HG03039 (cell line): ENCODE measurements around the gene SH2D4B.

Experiments
- ATAC-seq: cut with Tn5 transposase; IDR thresholded peaks from one replicate; pipeline ENCODE4 v1.9.1; 2021; ENCODE audit warnings: mild to moderate bottlenecking, moderate library complexity; ENCODE audit not compliant: unreplicated experiment

Gene SH2D4B

DNA sequence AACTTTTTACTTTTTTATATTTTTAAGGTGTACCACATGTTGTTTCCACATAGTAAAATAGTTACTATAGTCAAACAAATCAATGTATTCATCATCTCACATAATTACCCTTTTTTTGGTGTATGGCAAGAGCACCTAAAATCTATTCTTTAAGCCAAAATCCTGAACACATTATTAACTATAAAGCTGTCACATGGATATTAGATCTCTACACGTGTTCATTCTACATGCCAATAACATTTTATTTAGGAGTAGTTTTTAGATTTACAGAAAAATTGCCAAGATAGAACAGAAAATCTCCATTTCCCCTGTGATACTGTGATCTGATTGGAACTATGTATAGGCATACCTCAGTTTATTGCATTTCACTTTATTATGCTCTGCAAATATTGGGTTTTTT is 137.1 kb downstream of the SH2D4B start:
- no peak for ATAC-seq

DNA sequence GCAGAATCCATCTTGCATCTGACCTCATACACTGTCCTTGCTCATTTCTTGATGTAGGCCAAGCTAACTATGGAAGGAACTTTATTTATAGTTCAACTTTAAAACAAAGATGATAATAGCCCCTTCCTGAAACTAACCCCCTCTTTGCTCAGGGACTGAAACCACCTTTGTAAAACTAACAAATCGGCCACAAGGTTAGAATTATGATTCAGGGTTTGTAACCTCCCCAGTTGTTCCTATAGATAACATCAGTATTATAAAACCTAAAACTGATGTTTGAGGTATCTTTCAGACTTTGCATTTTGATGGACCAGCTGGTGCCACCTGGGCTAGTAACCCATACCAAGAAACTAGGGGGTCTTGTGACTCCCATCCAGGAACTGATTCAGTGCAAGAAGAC is 143.4 kb downstream of the SH2D4B start:
- ATAC-seq = no peak

DNA sequence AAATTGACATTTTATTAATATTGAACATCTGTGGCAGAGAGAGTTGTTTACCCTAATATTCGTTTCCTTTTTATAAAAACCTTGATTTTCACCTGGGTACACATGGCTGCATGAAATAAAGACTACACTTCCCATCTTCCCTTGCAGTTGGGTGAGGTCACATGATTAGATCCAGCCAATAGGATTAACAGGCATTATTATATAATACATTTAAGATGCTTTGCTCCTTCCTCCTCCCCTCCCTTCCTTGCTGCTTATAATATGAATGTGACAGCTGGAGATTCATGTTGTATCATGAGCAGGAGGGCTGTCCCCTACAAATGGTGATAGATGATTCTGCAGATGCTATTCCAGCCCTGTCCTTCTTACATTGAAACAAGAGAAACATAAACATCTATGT is 146.6 kb downstream of the SH2D4B start:
- peak; percentile 55 for ATAC-seq

DNA sequence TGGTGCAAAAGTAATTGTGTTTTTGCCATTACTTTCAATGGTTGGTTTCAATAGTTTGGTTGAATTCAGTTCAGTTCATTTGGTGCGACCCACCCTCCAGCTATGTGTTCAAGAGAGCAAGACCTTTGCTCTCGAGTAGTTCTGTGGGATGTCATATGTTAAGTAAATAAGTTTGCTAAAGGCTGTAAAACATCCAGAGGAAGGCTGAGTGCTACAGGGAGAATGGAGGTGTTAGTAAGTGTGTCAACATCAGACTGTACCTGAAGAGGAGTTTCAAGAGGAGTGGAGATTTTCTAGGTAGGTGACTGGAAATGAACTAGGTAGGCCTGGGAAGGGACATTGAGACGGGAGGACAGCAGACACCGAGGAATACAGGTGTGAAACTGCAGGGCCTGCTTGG is 147.7 kb downstream of the SH2D4B start:
- ATAC-seq = no peak

DNA sequence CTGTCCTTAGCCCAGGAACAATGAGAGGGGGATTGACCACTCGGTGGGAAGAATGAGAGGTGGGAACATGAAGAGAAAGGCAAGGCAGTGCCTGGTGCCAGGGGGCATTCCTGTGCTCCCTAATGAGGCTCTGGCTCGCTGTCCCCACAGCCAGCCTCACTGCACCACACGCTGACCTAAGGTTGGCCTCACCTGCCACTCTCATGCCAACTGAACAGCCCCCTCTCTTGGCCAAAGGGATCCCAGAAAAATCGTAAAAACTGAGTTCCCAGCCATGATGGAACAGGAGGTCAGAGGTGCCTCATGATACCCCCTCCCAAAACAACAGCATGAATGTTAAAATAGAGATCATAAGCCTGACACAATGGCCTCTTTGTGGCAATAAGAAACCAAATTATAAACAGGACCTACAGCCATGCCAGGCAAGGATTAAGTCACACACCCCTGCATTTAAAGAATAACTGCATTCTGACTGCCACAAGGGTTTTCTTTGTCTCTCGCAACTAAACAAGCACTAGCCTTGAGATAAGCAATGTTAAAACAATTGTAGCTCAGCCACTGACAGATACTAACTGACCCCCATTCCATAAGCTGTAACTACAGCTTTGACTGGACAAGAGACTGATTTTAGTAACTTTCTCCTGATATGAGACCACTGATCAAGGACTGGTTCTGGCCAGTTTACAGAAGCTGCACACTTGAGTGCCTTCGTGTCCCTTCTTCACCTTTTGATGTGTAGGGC is 149.2 kb downstream of the SH2D4B start:
- ATAC-seq = peak; percentile 41

- ATAC-seq = no peak
Measured at GRCh38 chr10:80687476-80687789, 149.7 kb downstream of the SH2D4B start.

- ATAC-seq = no peak
Measured at GRCh38 chr10:80690434-80690833, 152.7 kb downstream of the SH2D4B start.

DNA sequence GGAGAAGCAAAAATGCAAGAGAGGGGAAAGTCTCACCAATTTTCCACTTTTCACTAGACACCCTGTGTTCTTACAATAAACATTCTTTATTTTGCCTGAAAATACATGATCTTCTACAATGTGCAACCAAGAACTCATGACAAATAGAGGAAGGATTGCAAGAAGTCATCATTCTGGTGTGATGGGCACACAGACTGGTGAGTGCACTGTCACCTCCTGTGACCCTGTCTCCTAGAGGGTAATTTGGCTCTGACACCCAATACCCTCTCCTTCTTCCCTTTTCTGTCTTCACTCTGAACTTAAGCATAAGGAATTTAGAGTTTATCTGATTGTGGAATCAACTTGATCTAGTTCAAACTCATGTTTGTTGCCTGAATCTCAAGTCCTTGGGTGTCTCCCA is 153.7 kb downstream of the SH2D4B start:
- ATAC-seq = no peak

DNA sequence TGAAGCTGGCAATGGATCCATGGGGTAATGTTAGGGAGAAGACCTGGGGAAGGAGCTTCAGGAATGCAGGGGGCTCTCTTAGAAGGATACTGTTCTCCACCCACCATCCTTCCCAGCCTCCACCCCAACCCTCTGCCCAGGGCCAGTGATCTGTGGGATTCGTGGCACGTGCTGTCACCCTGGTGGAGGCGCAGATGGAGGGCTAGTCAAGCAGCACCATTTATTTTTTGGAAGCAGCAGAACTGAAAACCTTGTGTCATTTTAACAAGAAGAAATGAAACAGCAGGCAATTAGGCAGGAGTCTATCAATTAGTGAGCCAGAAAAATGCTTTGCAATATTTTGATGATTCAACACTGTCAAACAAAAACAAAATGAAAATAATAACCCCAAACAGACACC is 155.9 kb downstream of the SH2D4B start:
- ATAC-seq = no peak

- ATAC-seq = no peak
Measured at GRCh38 chr10:80694930-80695329, 157.2 kb downstream of the SH2D4B start.
